H9 (cell line): ENCODE data around the gene LRRC14B. TPM values are rescaled to one million over a fixed set of nuclear protein-coding genes. Genes with fewer than 3 reads are reported as not detected.
"Not testable (repeated sequence)": the region's sequence is repeated elsewhere in the genome, so short reads cannot be mapped to it uniquely, and the experiment has no call there.

ENCODE experiments used
- DNase-seq: peaks from one replicate; pipeline ENCODE4 v3.0.0-alpha.2; 2017
- H2AFZ ChIP-seq: one replicate; pipeline ENCODE4 v1.6.1; 2013; ENCODE audit warnings: mild to moderate bottlenecking, low read length, control low read depth, moderate library complexity
- H2AK5ac ChIP-seq: 2 replicates; pipeline ENCODE4 v1.6.1; 2013; ENCODE audit warnings: low read length, control low read depth, mixed read lengths; ENCODE audit not compliant: insufficient read length
- H2BK120ac ChIP-seq: one replicate; pipeline ENCODE4 v1.6.1; 2013; ENCODE audit warnings: low read depth, mild to moderate bottlenecking, low read length, control low read depth, inconsistent platforms; ENCODE audit not compliant: poor library complexity, severe bottlenecking
- H2BK12ac ChIP-seq: 2 replicates; pipeline ENCODE4 v1.6.1; 2013; ENCODE audit warnings: low read length, control low read depth, mixed read lengths, low read depth; ENCODE audit not compliant: insufficient read length
- H2BK15ac ChIP-seq: 2 replicates; pipeline ENCODE4 v1.6.1; 2013; ENCODE audit warnings: low read depth, low read length, control low read depth
- H2BK20ac ChIP-seq: one replicate; pipeline ENCODE4 v1.6.1; 2013; ENCODE audit warnings: low read depth, mild to moderate bottlenecking, low read length, control low read depth, inconsistent platforms; ENCODE audit not compliant: poor library complexity, severe bottlenecking
- H2BK5ac ChIP-seq: 2 replicates; pipeline ENCODE4 v1.6.1; 2013; ENCODE audit warnings: low read length, control low read depth, mixed read lengths; ENCODE audit not compliant: insufficient read length
- H3K14ac ChIP-seq: 2 replicates; pipeline ENCODE4 v1.6.1; 2013; ENCODE audit warnings: low read length, control low read depth; ENCODE audit not compliant: insufficient read depth
- H3K18ac ChIP-seq: 2 replicates; pipeline ENCODE4 v1.6.1; 2013; ENCODE audit warnings: low read depth, mild to moderate bottlenecking, mixed read lengths, low read length, control low read depth; ENCODE audit not compliant: insufficient read length
- H3K23ac ChIP-seq: 2 replicates; pipeline ENCODE4 v1.6.1; 2013; ENCODE audit warnings: low read length, control low read depth, mixed read lengths, low read depth; ENCODE audit not compliant: insufficient read length
- H3K23me2 ChIP-seq: 2 replicates; pipeline ENCODE4 v1.6.1; 2013; ENCODE audit warnings: low read depth, mild to moderate bottlenecking, mixed read lengths, low read length, control low read depth; ENCODE audit not compliant: insufficient read length, poor library complexity, severe bottlenecking
- H3K27ac ChIP-seq: 2 replicates; pipeline ENCODE4 v1.5.1; 2013; ENCODE audit warnings: low read length, control low read depth, mixed read lengths, low read depth; ENCODE audit not compliant: insufficient read length
- H3K27me3 ChIP-seq: 2 replicates; pipeline ENCODE4 v1.6.1; 2013; ENCODE audit warnings: low read length, control low read depth, inconsistent platforms; ENCODE audit not compliant: insufficient read depth
- H3K4ac ChIP-seq: 2 replicates; pipeline ENCODE4 v1.6.1; 2013; ENCODE audit warnings: low read depth, mild to moderate bottlenecking, control low read depth, inconsistent platforms, low read length, moderate library complexity
- H3K4me1 ChIP-seq: 2 replicates; pipeline ENCODE4 v1.6.1; 2013; ENCODE audit warnings: low read length, control low read depth, inconsistent platforms; ENCODE audit not compliant: insufficient read depth
- H3K4me2 ChIP-seq: 2 replicates; pipeline ENCODE4 v1.6.1; 2013; ENCODE audit warnings: low read length, control low read depth, mixed read lengths; ENCODE audit not compliant: insufficient read length, insufficient read depth
- H3K56ac ChIP-seq: 2 replicates; pipeline ENCODE4 v1.6.1; 2013; ENCODE audit warnings: low read depth, mild to moderate bottlenecking, mixed read lengths, low read length, control low read depth; ENCODE audit not compliant: insufficient read length
- H3K79me1 ChIP-seq: 2 replicates; pipeline ENCODE4 v1.6.1; 2013; ENCODE audit warnings: low read depth, mild to moderate bottlenecking, moderate library complexity, low read length, control low read depth, inconsistent platforms; ENCODE audit not compliant: insufficient read depth, poor library complexity, severe bottlenecking
- H3K79me2 ChIP-seq: 2 replicates; pipeline ENCODE4 v1.6.1; 2013; ENCODE audit warnings: low read length, control low read depth, inconsistent platforms; ENCODE audit not compliant: insufficient read depth
- H3K9ac ChIP-seq: 2 replicates; pipeline ENCODE4 v1.6.1; 2013; ENCODE audit warnings: low read length, control low read depth, mixed read lengths; ENCODE audit not compliant: insufficient read length; ENCODE audit errors: extremely low read depth
- H3K9me3 ChIP-seq: one replicate; pipeline ENCODE4 v1.6.1; 2013; ENCODE audit warnings: low read depth, low read length, inconsistent platforms; ENCODE audit not compliant: control insufficient read depth
- H3T11ph ChIP-seq: one replicate; pipeline ENCODE4 v1.6.1; 2013; ENCODE audit warnings: mild to moderate bottlenecking, low read length, control low read depth, inconsistent platforms
- H4K20me1 ChIP-seq: one replicate; pipeline ENCODE4 v1.6.1; 2013; ENCODE audit not compliant: control insufficient read depth, insufficient read length, insufficient read depth
- H4K5ac ChIP-seq: 2 replicates; pipeline ENCODE4 v1.6.1; 2013; ENCODE audit warnings: low read depth, mild to moderate bottlenecking, mixed read lengths, low read length, control low read depth; ENCODE audit not compliant: insufficient read length
- H4K8ac ChIP-seq: replicated peaks from 2 replicates; pipeline ENCODE4 v1.6.1; 2013; ENCODE audit warnings: low read length, control low read depth, mixed read lengths, low read depth; ENCODE audit not compliant: insufficient read length
- H4K91ac ChIP-seq: 2 replicates; pipeline ENCODE4 v1.6.1; 2013; ENCODE audit warnings: low read depth, mild to moderate bottlenecking, moderate library complexity, mixed read lengths, low read length, control low read depth; ENCODE audit not compliant: insufficient read length
- H3K27ac Mint-ChIP-seq, 3 experiments: 2 replicates in 2 of 3; 3 replicates in 1 of 3; pipeline ENCODE4 v1.8.0; 2020 to 2021; ENCODE audit warnings: mixed read lengths in 3 of 3, mild to moderate bottlenecking in 1 of 3, moderate library complexity in 1 of 3
- H3K27me3 Mint-ChIP-seq: 2 replicates; pipeline ENCODE4 v1.8.0; 2021; ENCODE audit warnings: low read depth, mild to moderate bottlenecking, moderate library complexity, mixed read lengths
- H3K36me3 Mint-ChIP-seq, 3 experiments: 2 replicates in 2 of 3; 3 replicates in 1 of 3; pipeline ENCODE4 v1.8.0; 2020 to 2021; ENCODE audit warnings: low read depth in 3 of 3, mixed read lengths in 3 of 3; ENCODE audit not compliant: insufficient read depth in 1 of 3
- H3K4me1 Mint-ChIP-seq, 2 experiments: 2 replicates each; pipeline ENCODE4 v1.8.0; 2020; ENCODE audit warnings: mixed read lengths in 2 of 2
- H3K4me3 Mint-ChIP-seq, 2 experiments: 2 replicates in 1 of 2; 3 replicates in 1 of 2; pipeline ENCODE4 v1.8.0; 2020 to 2021; ENCODE audit warnings: mild to moderate bottlenecking in 2 of 2, mixed read lengths in 2 of 2, moderate library complexity in 1 of 2
- H3K9me3 Mint-ChIP-seq, 2 experiments: 2 replicates in 1 of 2; 3 replicates in 1 of 2; pipeline ENCODE4 v1.8.0; 2020; ENCODE audit warnings: mild to moderate bottlenecking in 2 of 2, mixed read lengths in 2 of 2, moderate library complexity in 1 of 2
- WGBS: extraction: QIAGEN DNeasy Blood & Tissue Kit; methylation state at CpG from one replicate; pipeline ENCODE4 v1.1.7; 2013; ENCODE audit warnings: missing lambda C conversion rate, low lambda C conversion rate, mixed read lengths; ENCODE audit not compliant: insufficient read length; ENCODE audit errors: extremely low coverage; 5-methylcytosine and 5-hydroxymethylcytosine counted together
- total RNA-seq: library from RNA; stranded (reverse); gene quantifications from 2 replicates; pipeline ENCODE4 v1.2.1, GENCODE V29; 2021

The LRRC14B gene
- total RNA-seq, 1 experiment from 2014 or later = not detected

- not testable (repeated sequence) for H3K4me1 Mint-ChIP-seq, H2BK15ac ChIP-seq, H4K5ac ChIP-seq, H3K4ac ChIP-seq, H2BK5ac ChIP-seq, H2BK20ac ChIP-seq, H3K56ac ChIP-seq, H3K27me3 ChIP-seq, H2AK5ac ChIP-seq, H4K8ac ChIP-seq, H3K79me2 ChIP-seq, H3K27me3 Mint-ChIP-seq, H3K27ac ChIP-seq, H3K9ac ChIP-seq, H3K4me1 ChIP-seq, H4K20me1 ChIP-seq, H3T11ph ChIP-seq, H2BK12ac ChIP-seq, H3K4me3 Mint-ChIP-seq, H2BK120ac ChIP-seq, DNase-seq, H3K18ac ChIP-seq, H2AFZ ChIP-seq, H3K4me2 ChIP-seq, H3K79me1 ChIP-seq, H3K14ac ChIP-seq, H3K23me2 ChIP-seq, H4K91ac ChIP-seq, H3K23ac ChIP-seq, H3K27ac Mint-ChIP-seq
- peaks cover 17% of the 10 kb centered on the region for H3K9me3 ChIP-seq
- Mint-ChIP-seq H3K9me3 (peaks cover 21 to 23% of the 10 kb centered on the region in 2 experiments), H3K36me3 (peaks cover 70 to 93% (median 79%) of the 10 kb centered on the region in 3 experiments)
- WGBS = no CpG with 5 or more reads among the region's 8 CpGs
Observed at GRCh38 chr5:237931-238330, 46.6 kb downstream of the LRRC14B start.

- not testable (repeated sequence) for H3K27ac ChIP-seq
Observed at GRCh38 chr5:240550-240949, 49.3 kb downstream of the LRRC14B start.

More at GRCh38 chr5:240550-240949, 49.3 kb downstream of the LRRC14B start:
- H3K4me3 Mint-ChIP-seq, H4K8ac ChIP-seq, H4K5ac ChIP-seq, H3K14ac ChIP-seq, DNase-seq, H3K27me3 Mint-ChIP-seq, H3K27ac Mint-ChIP-seq, H3K23ac ChIP-seq, H3K4me1 Mint-ChIP-seq, H3K79me1 ChIP-seq, H3K23me2 ChIP-seq, H3T11ph ChIP-seq, H2BK15ac ChIP-seq, H3K4me2 ChIP-seq, H3K4me1 ChIP-seq, H4K20me1 ChIP-seq, H3K18ac ChIP-seq, H3K9ac ChIP-seq, H3K27me3 ChIP-seq, H2BK12ac ChIP-seq, H2AK5ac ChIP-seq, H3K4ac ChIP-seq, H2BK120ac ChIP-seq, H3K79me2 ChIP-seq, H2BK5ac ChIP-seq, H4K91ac ChIP-seq, H2BK20ac ChIP-seq, H3K56ac ChIP-seq, H2AFZ ChIP-seq: not testable (repeated sequence)
- Mint-ChIP-seq H3K36me3 (peaks cover 68 to 88% (median 77%) of the 10 kb centered on the region in 3 experiments), H3K9me3 (peaks cover 21 to 23% of the 10 kb centered on the region in 2 experiments)
- H3K9me3 ChIP-seq = peaks cover 17% of the 10 kb centered on the region
- no CpG with 5 or more reads among the region's 7 CpGs for WGBS
